HepG2 (cell line): Measurements from ENCODE around the gene AEBP1. TPM values are rescaled to one million over a fixed set of nuclear protein-coding genes. Genes with fewer than 3 reads are reported as not detected.

ENCODE experiments used
- ATAC-seq: fragments of 200-7000 bp; cut with Tn5 transposase; 3 replicates; pipeline ENCODE4 v1.9.1; 2020; ENCODE audit warnings: mild to moderate bottlenecking, moderate library complexity
- BruUV-seq: library from RNA; stranded (reverse); fragments of 400-500 nt; replicated peaks from 2 replicates; lab custom pipeline; 2021; lab: Mats Ljungman, UMichigan
- CTCF ChIA-PET: fragments of 300-600 bp; formaldehyde crosslinking; extraction: SDS; loops from one replicate; lab custom pipeline; 2021; ENCODE audit warnings: low total read pairs, inconsistent platforms, low intra/inter-chr PET ratio; lab: Yijun Ruan, JAX
- POLR2A ChIA-PET: fragments of 350-600 bp; sonication (Branson Sonifier 250); formaldehyde crosslinking; loops from one replicate; lab custom pipeline; 2020; ENCODE audit warnings: antibody characterized with exemption, inconsistent platforms; lab: Yijun Ruan, JAX
- DNase-seq: peaks from one replicate; pipeline ENCODE4 v3.0.0-alpha.2; 2015; ENCODE audit warnings: low spot score
- FAIRE-seq: peaks from 3 replicates; lab custom pipeline; 2011; peaks lifted over from hg19 to GRCh38; lab: Jason Lieb, UNC
- H2AFZ ChIP-seq: one replicate; pipeline ENCODE4 v1.6.1; 2011; ENCODE audit warnings: low read length, inconsistent platforms
- H3K27ac ChIP-seq: fragments of 300-600 bp; 3 replicates; pipeline ENCODE4 v1.8.0; 2011; ENCODE audit warnings: mixed run types, mild to moderate bottlenecking, mixed read lengths, low read length, inconsistent platforms; ENCODE audit not compliant: insufficient read depth; ENCODE audit errors: extremely low read length
- H3K27me3 ChIP-seq, 2 experiments: fragments of 200-600 bp in 1 of 2; 2 replicates in 1 of 2; 3 replicates in 1 of 2; pipeline versions ENCODE4 v1.6.0 to v1.8.0; 2011; ENCODE audit warnings: low read length in 2 of 2, mild to moderate bottlenecking in 2 of 2, moderate library complexity in 2 of 2, inconsistent platforms in 1 of 2; ENCODE audit not compliant: insufficient read depth in 2 of 2, control insufficient read depth in 1 of 2
- H3K36me3 ChIP-seq, 2 experiments: fragments of 200-600 bp in 1 of 2; replicated peaks in 1 of 2; 2 replicates in 1 of 2; 3 replicates in 1 of 2; pipeline versions ENCODE4 v1.5.1 to v1.8.0; 2011; ENCODE audit warnings: low read length in 2 of 2, inconsistent platforms in 1 of 2; ENCODE audit not compliant: insufficient read depth in 2 of 2, control insufficient read depth in 1 of 2
- H3K4me1 ChIP-seq: 2 replicates; pipeline ENCODE4 v1.5.1; 2012; ENCODE audit warnings: low read length, inconsistent platforms; ENCODE audit not compliant: insufficient read depth
- H3K4me2 ChIP-seq: 2 replicates; pipeline ENCODE4 v1.6.0; 2011; ENCODE audit warnings: low read depth, low read length, inconsistent platforms
- H3K4me3 ChIP-seq, 3 experiments: fragments of 200-600 bp in 1 of 3; sonication (generic), shearing (Covaris generic) in 1 of 3; replicated peaks in 1 of 3; 2 replicates each; pipeline ENCODE4 v1.5.1; 2011 to 2016; ENCODE audit warnings: low read length in 3 of 3, inconsistent platforms in 2 of 3, low read depth in 2 of 3, mild to moderate bottlenecking in 2 of 3, control low read depth in 1 of 3, mixed read lengths in 1 of 3; ENCODE audit not compliant: insufficient read depth in 1 of 3
- H3K79me2 ChIP-seq: one replicate; pipeline ENCODE4 v1.6.1; 2011; ENCODE audit warnings: low read length, inconsistent platforms; ENCODE audit not compliant: insufficient read depth
- H3K9ac ChIP-seq: 2 replicates; pipeline ENCODE4 v1.6.0; 2011; ENCODE audit warnings: mild to moderate bottlenecking, low read depth, low read length, inconsistent platforms; ENCODE audit not compliant: insufficient read depth
- H3K9me3 ChIP-seq: 2 replicates; pipeline ENCODE4 v1.5.1; 2012; ENCODE audit warnings: mild to moderate bottlenecking, low read length
- H4K20me1 ChIP-seq: 2 replicates; pipeline ENCODE4 v1.6.0; 2011; ENCODE audit warnings: inconsistent platforms, mild to moderate bottlenecking, low read length, moderate library complexity; ENCODE audit not compliant: insufficient read depth
- AGO1 ChIP-seq: fragments of 200-400 bp; formaldehyde crosslinking; IDR thresholded peaks from 2 replicates; pipeline ENCODE4 v1.6.1; 2017; ENCODE audit warnings: mild to moderate bottlenecking, low read depth, low read length, moderate library complexity; ENCODE audit not compliant: poor library complexity, severe bottlenecking
- AGO2 ChIP-seq: fragments of 200-400 bp; formaldehyde crosslinking; optimal IDR thresholded peaks from 2 replicates; pipeline ENCODE3; 2017; ENCODE audit warnings: mild to moderate bottlenecking, low read depth, low read length, moderate library complexity
- CSRNP1 ChIP-seq: sonication (generic); formaldehyde crosslinking; IDR thresholded peaks from 2 replicates; pipeline ENCODE4 v1.8.1; 2023; ENCODE audit warnings: mild to moderate bottlenecking, missing genetic modification reagents
- KDM5B ChIP-seq: sonication (generic); formaldehyde crosslinking; IDR thresholded peaks from 2 replicates; pipeline ENCODE4 v1.4.0; 2020; ENCODE audit warnings: missing genetic modification reagents, mild to moderate bottlenecking, borderline replicate concordance
- MEF2D ChIP-seq: sonication (generic); formaldehyde crosslinking; IDR thresholded peaks from 2 replicates; pipeline ENCODE4 v1.5.1; 2020; ENCODE audit warnings: mild to moderate bottlenecking, missing genetic modification reagents
- NFYB ChIP-seq: sonication (generic); formaldehyde crosslinking; IDR thresholded peaks from 2 replicates; pipeline ENCODE4 v1.4.0; 2020; ENCODE audit warnings: missing genetic modification reagents
- PCBP2 ChIP-seq: fragments of 200-400 bp; formaldehyde crosslinking; optimal IDR thresholded peaks from 2 replicates; pipeline ENCODE3; 2018; ENCODE audit warnings: low read length, low read depth; ENCODE audit not compliant: poor library complexity, severe bottlenecking
- POLR2A ChIP-seq, 2 experiments: IDR thresholded peaks; 2 replicates each; pipeline ENCODE4 v1.6.1; 2011; ENCODE audit warnings: low read depth in 2 of 2, low read length in 2 of 2, mild to moderate bottlenecking in 1 of 2, moderate library complexity in 1 of 2; ENCODE audit not compliant: insufficient read depth in 1 of 2
- SRSF1 ChIP-seq: fragments of 200-400 bp; formaldehyde crosslinking; optimal IDR thresholded peaks from 2 replicates; pipeline ENCODE3; 2017; ENCODE audit warnings: mild to moderate bottlenecking, low read depth, low read length, moderate library complexity
- STAT6 ChIP-seq: sonication (generic); formaldehyde crosslinking; IDR thresholded peaks from 2 replicates; pipeline ENCODE4 v1.4.0; 2020; ENCODE audit warnings: missing genetic modification reagents, mild to moderate bottlenecking, borderline replicate concordance
- ZNF775 ChIP-seq: sonication (generic); formaldehyde crosslinking; IDR thresholded peaks from 2 replicates; pipeline ENCODE4 v1.4.0; 2020; ENCODE audit warnings: missing genetic modification reagents, mild to moderate bottlenecking, moderate library complexity, borderline replicate concordance
- ZSCAN21 ChIP-seq: sonication (generic); formaldehyde crosslinking; IDR thresholded peaks from 2 replicates; pipeline ENCODE4 v1.8.0; 2022; ENCODE audit warnings: mild to moderate bottlenecking, missing genetic modification reagents, moderate library complexity, borderline replicate concordance
- WGBS: methylation state at CpG from one replicate; pipeline ENCODE4 v1.1.6; 2017; ENCODE audit warnings: low lambda C conversion rate; 5-methylcytosine and 5-hydroxymethylcytosine counted together
- in situ Hi-C: cut with HindIII; loops from 2 replicates; pipeline ENCODE4 v1.10.0; 2017; ENCODE audit warnings: low pct_unique_long_range_greater_than_20kb; ENCODE audit not compliant: extremely low pct_ligation_motif_present
- intact Hi-C: fragments of 100-400 bp; cut with micrococcal nuclease; formaldehyde crosslinking; loops from one replicate; pipeline ENCODE4 v1.10.0; 2022; ENCODE audit not compliant: unreplicated experiment
- polyA plus RNA-seq, 8 experiments: library from polyadenylated mRNA; depleted of rRNA in 3 of 8; stranded (reverse) in 7 of 8; unstranded in 1 of 8; fragments of >200 nt; fragmentation: Illumina TruSeq in 4 of 8; extraction: Trizol in 4 of 8; gene quantifications; 2 replicates each; pipeline versions ENCODE4 v1.2.1 to v1.2.3, GENCODE V29; 2011 to 2016; ENCODE audit warnings: low read depth in 4 of 8, missing spikeins in 1 of 8, mixed read lengths in 1 of 8; ENCODE audit not compliant: insufficient read depth in 1 of 8
- total RNA-seq, 5 experiments: library from RNA; depleted of rRNA; stranded (reverse); fragments of >200 nt; fragmentation: Illumina TruSeq; extraction: Trizol; gene quantifications; 2 replicates each; pipeline ENCODE4 v1.2.3, GENCODE V29; 2016; ENCODE audit warnings: low read depth in 1 of 5

AEBP1 gene
- total and polyA plus RNA-seq, 2 of the 13 experiments (the other 11 are each of a cell fraction or from before 2014, with no cell fraction given): 0.22 to 0.55 TPM

GRCh38 chr7:44065431-44066110 lies 38.6 kb upstream of the AEBP1 start, which contains the start of gene PGAM2:
Gene PGAM2 (minus strand): TSS chr7:44065567. CDS start chr7:44065529, 38 bp downstream.
- intact Hi-C loops: no loop called here

More at GRCh38 chr7:44065431-44066110, 38.6 kb upstream of the AEBP1 start, which contains the start of gene PGAM2:
- no peak within 1 kb of the TSS for H2AFZ ChIP-seq
- no peaks in the 10 kb centered on the region for H3K27me3 ChIP-seq
- CTCF ChIA-PET: no interaction called here
- no peaks in the 10 kb centered on the region for H3K9me3 ChIP-seq
- TF ChIP-seq AGO2: peak; percentile 92
- no peak for TF ChIP-seq PCBP2
- TF ChIP-seq KDM5B (CRISPR knock-in tag): peak; percentile 18; the same call in 1 of the 2 replicates
- peak; percentile 93 for TF ChIP-seq AGO1
- TF ChIP-seq POLR2A (IDR thresholded peaks at IDR 0.05; ENCODE audit: insufficient read depth in 1 of 2, low read depth in 2 of 2, low read length in 2 of 2): 0 out of 4 replicates have a peak, but pooled peaks of 1 of the 2 experiments have one; percentile 47
- TF ChIP-seq ZNF775: no peak
- TF ChIP-seq CSRNP1: 0 out of 2 replicates have a peak, but pooled peaks have one; percentile 39
- TF ChIP-seq ZSCAN21: peak; percentile 40; the same call in 1 of the 2 replicates
- TF ChIP-seq NFYB (CRISPR knock-in tag): no peak
- 0 out of 2 replicates have a peak, but pooled peaks have one; percentile 20 for TF ChIP-seq MEF2D (CRISPR knock-in tag)
- no peak for TF ChIP-seq STAT6
- TF ChIP-seq SRSF1: peak; percentile 38
- TF ChIP-seq, all 625 proteins: peak for 8
- Histone ChIP-seq H3K9ac (no peak within 1 kb of the TSS), H3K27ac (no peak within 1 kb of the TSS), H4K20me1 (no peaks in the 10 kb centered on the region), H3K4me1 (peaks cover 65% of the 10 kb centered on the region), H3K4me3 (no peak within 1 kb of the TSS), H3K79me2 (no peaks in the 10 kb centered on the region), H3K36me3 (peaks cover 6 to 7% of the 10 kb centered on the region in 2 experiments; a peak in 3 of 5 replicates), H3K4me2 (no peak within 1 kb of the TSS)
- in situ Hi-C loops: no loop called here
- 70% methylated on average over 7 of the region's 14 CpGs for WGBS
- BruUV-seq: no TSS peak
- DNase-seq (no peak), FAIRE-seq (no peak), ATAC-seq (peak; percentile 7)
- POLR2A ChIA-PET: interaction anchor here (1.2 kb wide), 1 partner anchor 21 kb away, joined by 3 read pairs; the partner anchor contains the start of gene DBNL
